ENCODE results near the gene MCF2L. TPM values are rescaled to one million over a fixed set of nuclear protein-coding genes. Genes with fewer than 3 reads are reported as not detected.

The MCF2L gene
- total and polyA plus RNA-seq, 9 of the 15 experiments (the other 6 are each of a cell fraction or from before 2014, with no cell fraction given): 0.05 to 0.25 (median 0.18) TPM; not detected in 5

DNA sequence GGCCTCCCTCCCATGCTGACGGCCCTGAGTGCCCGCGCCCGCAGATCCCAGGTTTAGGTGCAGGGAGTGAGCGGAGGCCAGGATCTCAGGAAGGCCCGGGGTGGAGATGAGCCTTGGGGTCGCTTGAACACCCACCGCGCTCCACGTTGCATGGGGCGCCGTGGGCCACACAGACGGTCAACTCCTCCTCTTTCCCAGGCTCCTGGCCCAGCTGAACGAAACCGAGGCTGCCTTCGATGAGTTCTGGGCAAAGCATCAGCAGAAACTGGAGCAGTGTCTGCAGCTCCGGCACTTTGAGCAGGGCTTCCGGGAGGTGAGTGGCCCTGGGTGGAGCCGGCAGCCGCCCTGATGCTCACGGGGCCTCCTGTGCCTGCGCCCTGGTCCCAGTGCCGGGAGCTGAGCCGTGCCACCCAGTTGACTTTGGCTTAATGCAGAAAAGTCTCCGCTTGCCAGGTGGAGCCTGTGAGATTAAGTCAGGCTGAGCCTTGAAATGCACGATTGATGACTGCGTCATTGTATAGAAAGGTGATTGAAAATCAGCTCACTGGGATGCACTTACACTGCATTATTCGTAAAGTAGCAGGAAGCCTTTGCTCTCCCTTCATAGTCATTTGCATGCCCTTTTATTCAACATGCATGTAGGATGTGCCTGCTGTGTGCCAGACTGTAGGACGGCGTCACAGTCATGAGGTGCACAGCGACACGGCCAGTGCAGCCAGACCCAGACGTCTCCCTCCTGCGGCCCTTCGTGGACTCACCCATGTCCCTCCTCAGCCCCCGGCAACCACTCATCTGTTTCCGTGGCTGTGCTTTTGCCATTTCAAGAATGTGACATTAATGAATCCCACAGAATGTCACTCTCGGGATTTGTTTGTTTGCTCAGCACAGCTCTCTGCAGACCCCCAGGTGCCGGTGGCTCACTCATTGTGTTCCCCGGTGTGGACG, 101.1 kb downstream of the MCF2L start:
- ATAC-seq: no peak
- intact Hi-C loops (cut with micrococcal nuclease) (no loop called here), in situ Hi-C loops (cut with MboI) (no loop called here)
- Histone ChIP-seq H3K9me1 (ENCODE audit: control insufficient read depth, insufficient read depth, low read length) (no peaks in the 10 kb centered on the region), H3K9ac (ENCODE audit: insufficient read depth in 1 of 2, low read depth in 2 of 2, low read length in 2 of 2) (no peak overlapping the region), H3K4me2 (ENCODE audit: insufficient read depth, low read length) (no peak overlapping the region), H3K9me3 (replicated peaks; ENCODE audit: control insufficient read depth, insufficient read depth, low read depth, low read length) (no peaks in the 10 kb centered on the region), H3K79me2 (ENCODE audit: control insufficient read depth, insufficient read depth, low read length) (no peaks in the 10 kb centered on the region), H2AFZ (ENCODE audit: low read depth, low read length) (no peak overlapping the region), H3K36me3 (ENCODE audit: control insufficient read depth, insufficient read depth, low read length) (no peaks in the 10 kb centered on the region), H3K27ac (ENCODE audit: extremely low read depth, low read depth, low read length) (no peak overlapping the region), H3K4me3 (no peak overlapping the region), H3K27me3 (ENCODE audit: control insufficient read depth in 2 of 2, insufficient read depth in 2 of 2, low read length in 2 of 2) (peaks cover 11 to 40% of the 10 kb centered on the region in 2 experiments), H4K20me1 (replicated peaks; ENCODE audit: control insufficient read depth, insufficient read depth, low read length) (no peaks in the 10 kb centered on the region), H3K4me1 (replicated peaks in 1 of 2; ENCODE audit: control insufficient read depth in 2 of 2, insufficient read depth in 2 of 2, low read length in 2 of 2) (peaks cover 0 to 5% of the 10 kb centered on the region in 2 experiments; a peak in 2 of 5 replicates)
- no peak for DNase-seq (ENCODE audit: extremely low read depth in 1 of 4, low spot score in 3 of 4)
- no TSS peak for BruUV-seq (replicated peaks)
- FAIRE-seq: no peak
- 16% methylated on average over 27 of the region's 41 CpGs for WGBS (ENCODE audit: insufficient coverage, low coverage, missing lambda C conversion rate)
- CTCF ChIA-PET (ENCODE audit: low intra/inter-chr PET ratio): interaction anchor here (0.6 kb wide), 1 partner anchor 321 kb away, joined by 4 read pairs; no protein-coding TSS in a partner anchor
- POLR2A ChIA-PET: interaction anchor here (0.6 kb wide), 1 partner anchor 45 kb away, joined by 3 read pairs; no protein-coding TSS in a partner anchor
- no peak for TF ChIP-seq SIN3B (IDR thresholded peaks at IDR 0.05; ENCODE audit: low read depth)
- TF ChIP-seq, protein P1, sequence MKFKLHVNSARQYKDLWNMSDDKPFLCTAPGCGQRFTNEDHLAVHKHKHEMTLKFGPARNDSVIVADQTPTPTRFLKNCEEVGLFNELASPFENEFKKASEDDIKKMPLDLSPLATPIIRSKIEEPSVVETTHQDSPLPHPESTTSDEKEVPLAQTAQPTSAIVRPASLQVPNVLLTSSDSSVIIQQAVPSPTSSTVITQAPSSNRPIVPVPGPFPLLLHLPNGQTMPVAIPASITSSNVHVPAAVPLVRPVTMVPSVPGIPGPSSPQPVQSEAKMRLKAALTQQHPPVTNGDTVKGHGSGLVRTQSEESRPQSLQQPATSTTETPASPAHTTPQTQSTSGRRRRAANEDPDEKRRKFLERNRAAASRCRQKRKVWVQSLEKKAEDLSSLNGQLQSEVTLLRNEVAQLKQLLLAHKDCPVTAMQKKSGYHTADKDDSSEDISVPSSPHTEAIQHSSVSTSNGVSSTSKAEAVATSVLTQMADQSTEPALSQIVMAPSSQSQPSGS (CRISPR knock-in tag; IDR thresholded peaks at IDR 0.05): no peak
- TF ChIP-seq HDAC1 (IDR thresholded peaks at IDR 0.05): no peak
- TF ChIP-seq ZBTB7A (IDR thresholded peaks at IDR 0.05; ENCODE audit: borderline replicate concordance, control insufficient read depth, low read depth, low read length): no peak
- TF ChIP-seq ADNP (tag; IDR thresholded peaks at IDR 0.05): no peak
- TF ChIP-seq HLTF (IDR thresholded peaks at IDR 0.05): no peak
- TF ChIP-seq ZNF668 (CRISPR knock-in tag; IDR thresholded peaks at IDR 0.05): no peak
- no peak for TF ChIP-seq FIP1L1 (IDR thresholded peaks at IDR 0.05; ENCODE audit: low read depth, low read length, poor library complexity, severe bottlenecking)

Data from K562 (cell line).